Measurements from ENCODE around the gene IL1RL1. TPM values are rescaled to one million over a fixed set of nuclear protein-coding genes. Genes with fewer than 3 reads are reported as not detected.

The IL1RL1 gene
- total RNA-seq: 100 to 1,000 TPM in 1 of 4 donors, 10 to 100 TPM in 3; 48.1 to 307 (median 62.3) TPM

DNA sequence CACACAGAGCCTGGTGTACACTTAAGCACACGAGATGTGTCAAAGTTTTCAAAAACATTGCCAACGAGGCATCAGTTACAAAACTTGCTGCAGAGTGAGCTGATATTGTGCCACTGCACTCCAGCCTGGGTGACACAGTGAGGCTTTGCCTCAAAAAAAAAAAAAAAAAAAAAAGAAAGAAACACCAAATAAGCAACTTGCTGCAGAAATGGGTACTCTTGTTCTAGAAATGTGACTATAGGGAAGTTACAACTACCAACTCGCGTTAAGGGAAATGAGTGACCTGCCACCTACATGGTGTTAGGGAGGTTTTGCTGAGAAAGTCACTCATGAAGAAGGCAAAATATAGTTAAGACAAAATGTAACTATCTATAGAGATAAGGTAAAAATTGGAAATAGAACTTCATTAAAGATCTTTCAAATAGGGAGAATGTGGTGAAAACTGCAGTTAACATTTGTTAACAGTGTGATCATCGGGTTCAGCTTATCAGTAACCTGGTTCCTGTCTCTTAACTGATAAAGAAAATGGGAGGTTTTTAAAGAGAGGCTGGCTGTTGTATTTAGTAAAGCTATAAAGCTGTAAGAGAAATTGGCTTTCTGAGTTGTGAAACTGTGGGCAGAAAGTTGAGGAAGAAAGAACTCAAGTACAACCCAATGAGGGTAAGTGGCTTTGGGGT, at the start of gene IL1RL1:
Gene IL1RL1, plus strand, starts transcription at position 600 of the 677 bp plus-strand sequence. CDS start 26,702 bp downstream, outside the sequence.
- TF ChIP-seq, protein P1, sequence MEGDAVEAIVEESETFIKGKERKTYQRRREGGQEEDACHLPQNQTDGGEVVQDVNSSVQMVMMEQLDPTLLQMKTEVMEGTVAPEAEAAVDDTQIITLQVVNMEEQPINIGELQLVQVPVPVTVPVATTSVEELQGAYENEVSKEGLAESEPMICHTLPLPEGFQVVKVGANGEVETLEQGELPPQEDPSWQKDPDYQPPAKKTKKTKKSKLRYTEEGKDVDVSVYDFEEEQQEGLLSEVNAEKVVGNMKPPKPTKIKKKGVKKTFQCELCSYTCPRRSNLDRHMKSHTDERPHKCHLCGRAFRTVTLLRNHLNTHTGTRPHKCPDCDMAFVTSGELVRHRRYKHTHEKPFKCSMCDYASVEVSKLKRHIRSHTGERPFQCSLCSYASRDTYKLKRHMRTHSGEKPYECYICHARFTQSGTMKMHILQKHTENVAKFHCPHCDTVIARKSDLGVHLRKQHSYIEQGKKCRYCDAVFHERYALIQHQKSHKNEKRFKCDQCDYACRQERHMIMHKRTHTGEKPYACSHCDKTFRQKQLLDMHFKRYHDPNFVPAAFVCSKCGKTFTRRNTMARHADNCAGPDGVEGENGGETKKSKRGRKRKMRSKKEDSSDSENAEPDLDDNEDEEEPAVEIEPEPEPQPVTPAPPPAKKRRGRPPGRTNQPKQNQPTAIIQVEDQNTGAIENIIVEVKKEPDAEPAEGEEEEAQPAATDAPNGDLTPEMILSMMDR (IDR thresholded peaks at IDR 0.05): no peak
- ATAC-seq (ENCODE audit: low FRiP score): no peak
- DNase-seq (ENCODE audit: low spot score): no peak

DNA sequence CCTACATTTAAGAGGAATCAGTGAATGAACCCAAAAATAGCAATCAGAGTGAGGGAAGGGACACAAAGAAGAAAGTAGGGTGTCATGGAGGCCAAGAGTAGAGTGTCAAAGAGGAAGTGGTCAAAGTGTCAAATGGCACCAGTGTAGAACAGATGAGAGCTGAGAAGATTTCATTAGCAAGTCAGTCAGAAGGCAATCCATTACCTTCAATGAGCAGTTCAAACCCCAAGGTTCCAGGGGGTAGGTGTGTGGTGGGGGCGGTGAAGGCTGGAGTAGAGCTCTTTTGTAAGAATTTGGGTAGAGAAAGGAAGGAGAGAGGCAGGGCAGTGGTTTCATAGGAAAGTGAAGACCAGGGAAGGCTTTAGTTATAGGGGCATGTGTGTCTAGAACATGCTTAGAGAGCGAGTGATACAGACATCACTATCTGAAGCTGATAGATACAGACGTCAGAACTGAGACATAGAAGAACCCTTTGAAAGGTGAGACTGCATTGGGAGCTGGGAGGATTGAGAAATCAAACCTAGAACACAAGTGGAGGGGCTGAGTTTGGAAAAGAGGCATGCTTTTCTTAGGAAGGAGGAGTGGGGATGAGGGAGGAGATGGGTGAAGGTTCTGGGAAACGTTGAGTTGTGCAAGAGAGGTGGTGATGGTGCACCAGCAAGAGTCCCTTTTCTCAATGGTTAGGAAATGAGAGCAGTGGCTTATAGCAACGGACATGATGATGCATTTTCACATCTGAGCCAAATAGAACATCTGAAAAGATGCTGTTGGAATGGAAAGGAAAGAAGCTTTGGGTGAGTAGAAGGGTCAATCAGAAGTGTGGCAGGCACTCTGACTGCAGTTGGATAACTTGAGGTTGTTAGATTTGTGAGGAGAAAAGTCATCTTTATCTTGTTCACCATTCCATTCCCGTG, 48.9 kb upstream of the IL1RL1 start:
- no peak for ATAC-seq (ENCODE audit: low FRiP score)
- DNase-seq (ENCODE audit: low spot score): no peak
- TF ChIP-seq, protein P1 (IDR thresholded peaks at IDR 0.05): no peak

DNA sequence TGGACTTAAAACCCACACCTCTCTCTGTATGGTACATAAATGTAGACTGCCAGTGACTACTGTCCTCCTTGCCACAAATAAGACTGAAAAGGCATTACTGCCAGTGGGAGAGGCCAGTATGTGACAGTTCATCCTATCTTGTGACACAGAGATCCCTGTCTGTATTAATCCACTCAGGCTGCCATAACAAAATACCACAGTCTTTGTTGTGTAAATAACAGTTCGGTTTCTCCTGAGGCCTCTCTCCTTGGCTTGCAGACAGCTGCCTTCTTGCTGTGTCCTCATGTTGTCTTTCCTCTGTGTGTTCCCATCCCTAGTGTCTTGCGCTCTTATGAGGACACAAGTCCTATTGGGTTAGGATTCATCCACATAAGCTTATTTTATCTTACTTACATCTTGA, 46.4 kb upstream of the IL1RL1 start:
- DNase-seq (ENCODE audit: low spot score) (no peak), ATAC-seq (ENCODE audit: low FRiP score) (no peak)
- TF ChIP-seq, protein P1 (IDR thresholded peaks at IDR 0.05): no peak

DNA sequence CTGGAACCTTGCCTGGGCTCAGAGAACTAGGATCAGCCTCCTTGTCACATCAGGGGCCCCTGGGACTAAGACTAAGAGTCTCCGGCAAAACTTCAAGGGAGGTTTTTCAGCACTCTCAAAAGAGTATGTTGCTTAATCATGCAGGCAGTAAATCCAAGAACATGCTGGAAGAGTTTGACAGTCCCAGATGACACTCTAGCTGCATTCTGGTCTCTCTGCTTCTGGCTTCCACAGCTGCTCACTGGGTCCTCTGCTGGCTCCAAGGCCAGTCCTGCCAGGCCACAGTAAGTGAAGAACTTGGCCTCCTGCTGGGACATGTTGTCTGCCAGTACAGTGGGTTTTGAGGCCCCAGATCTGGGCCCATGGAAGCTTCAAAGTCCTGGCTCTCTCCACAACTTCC, 45.2 kb upstream of the IL1RL1 start:
- DNase-seq (ENCODE audit: low spot score): no peak
- TF ChIP-seq, protein P1 (IDR thresholded peaks at IDR 0.05): no peak
- ATAC-seq (ENCODE audit: low FRiP score): no peak

DNA sequence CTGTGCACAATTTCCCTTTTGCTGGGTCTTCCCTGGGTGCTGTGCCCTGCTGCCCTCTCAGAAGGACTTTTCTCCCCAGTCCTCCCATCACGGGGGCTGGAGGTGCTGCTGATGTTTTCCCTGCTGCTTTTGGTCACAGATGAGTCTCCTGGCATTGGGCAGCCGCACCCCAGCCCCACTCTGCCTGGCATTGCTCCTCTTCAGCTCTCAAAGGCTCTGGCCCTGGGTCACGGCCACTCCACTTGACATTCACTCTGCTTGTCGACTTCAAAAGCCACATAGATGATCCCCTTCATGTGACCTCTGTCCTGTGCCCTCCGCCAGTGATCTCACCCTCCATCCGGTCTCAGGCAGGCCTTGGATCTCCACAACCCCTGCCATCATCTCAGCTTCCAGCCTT, 43.6 kb upstream of the IL1RL1 start:
- ATAC-seq (ENCODE audit: low FRiP score): no peak
- DNase-seq (ENCODE audit: low spot score): no peak
- TF ChIP-seq, protein P1 (IDR thresholded peaks at IDR 0.05): no peak

DNA sequence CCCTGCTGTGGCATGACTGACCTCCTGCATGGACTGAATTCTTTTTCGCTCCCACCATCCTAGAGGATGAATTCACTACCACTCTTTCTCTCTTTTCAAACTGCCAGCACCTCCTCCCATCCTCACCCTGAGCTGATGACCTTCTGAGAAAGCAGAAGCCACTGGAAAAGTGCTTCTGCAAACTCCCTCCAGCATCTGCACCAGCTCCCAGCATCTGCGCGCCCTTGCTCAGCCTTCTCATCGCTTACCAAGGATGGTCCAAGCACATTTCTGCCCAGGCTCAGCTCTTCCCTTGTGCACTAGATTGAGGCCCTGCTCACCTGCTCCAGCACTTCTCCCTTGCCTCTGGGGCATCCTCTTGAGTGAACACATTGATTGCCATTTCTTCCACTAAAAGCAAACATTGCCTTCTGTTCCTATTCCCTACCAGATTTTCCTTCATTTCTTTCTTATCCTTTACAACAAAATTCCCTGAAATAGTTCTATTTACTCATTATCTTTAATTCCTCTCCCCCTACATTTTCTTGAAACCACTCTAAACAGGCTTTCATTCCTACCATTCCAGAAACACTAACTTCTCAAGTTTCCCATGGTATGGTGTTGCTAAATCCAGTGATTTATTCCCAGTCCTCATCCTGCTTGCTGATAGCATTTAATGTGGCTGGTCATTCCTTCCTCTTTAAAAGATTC, 42.7 kb upstream of the IL1RL1 start:
- ATAC-seq (ENCODE audit: low FRiP score) (peak; percentile 74), DNase-seq (ENCODE audit: low spot score) (no peak)
- TF ChIP-seq, protein P1 (IDR thresholded peaks at IDR 0.05): no peak

Measured in omental fat pad (tissue), 4 donors.